Heart left ventricle (tissue), 13 donors: ENCODE data around the gene PMEL.

Experiments
- CTCF ChIP-seq, 12 donors: fragments of 200-600 bp; sonication (generic) in 4 of 12; IDR thresholded peaks; one replicate each; pipeline versions ENCODE4 v1.5.0 to v1.8.0; 2018 to 2022; ENCODE audit warnings: antibody characterized with exemption in 12 of 12, mild to moderate bottlenecking in 5 of 12
- POLR2A ChIP-seq, 2 donors: fragments of 450-650 bp; IDR thresholded peaks; one replicate each; pipeline ENCODE4 v1.6.1; 2017; ENCODE audit warnings: antibody characterized with exemption in 2 of 2, mild to moderate bottlenecking in 2 of 2, moderate library complexity in 2 of 2
- donor health status: ischemic (EF 13 %, LVEDD 7.1; RV severe dilation, severe dysfunction).
- donor health status: DM: no; HTN: yes; CAD: no.
- donor health status: DM: no; HTN: no; CAD: no.
- donor health status: ischemic (EF 25% LVEDD 6.9; RV normal size, moderate dysfunction).
- donor health status: ischemic (EF 25% LVEDD 5.7; RV mildly dilated, moderate dysfunction).
- donor health status: ischemic (EF 35%, LVEDD 5.7; RV mildly dilated, moderate dysfunction).
- donor health status: nonischemic (EF 11% LVEDD 7.7; RV severe dilation, severe dysfunction).
- donor health status: DM: yes; HTN: yes; CAD: no.
- donor health status: PGD.
- donor health status: ischemic (EF 29% LVEDD 5.4; RV normal size, mild dysfunction).
- donor health status: nonischemic (EF 23%, LVEDD 6.1; RV moderate dilation, normal function).

GRCh38 chr12:55933169-55933798 is 32.6 kb downstream of the PMEL start:
- TF ChIP-seq CTCF (IDR thresholded peaks at IDR 0.05) = no peak
- TF ChIP-seq POLR2A (IDR thresholded peaks at IDR 0.05) = no peak
